HG03571 (cell line): Measurements from ENCODE around the gene SORCS2.

ENCODE experiments used
- ATAC-seq: cut with Tn5 transposase; IDR thresholded peaks from one replicate; pipeline ENCODE4 v1.9.1; 2021; ENCODE audit not compliant: unreplicated experiment

Gene SORCS2

GRCh38 chr4:7319024-7319423 lies 126.7 kb downstream of the SORCS2 start:
- no peak for ATAC-seq

GRCh38 chr4:7320206-7320797 lies 128.0 kb downstream of the SORCS2 start:
- ATAC-seq, result no peak

GRCh38 chr4:7322166-7322991 lies 130.0 kb downstream of the SORCS2 start:
- no peak for ATAC-seq

GRCh38 chr4:7323461-7323871 lies 131.1 kb downstream of the SORCS2 start:
- ATAC-seq, result no peak

- no peak for ATAC-seq
Observed at GRCh38 chr4:7323872-7324650, 131.7 kb downstream of the SORCS2 start.

- ATAC-seq, result no peak
Observed at GRCh38 chr4:7324651-7325121, 132.3 kb downstream of the SORCS2 start.

GRCh38 chr4:7325541-7325940 lies 133.2 kb downstream of the SORCS2 start:
- no peak for ATAC-seq

GRCh38 chr4:7326306-7326692 lies 134.0 kb downstream of the SORCS2 start:
- ATAC-seq, result no peak

GRCh38 chr4:7326693-7327340 lies 134.5 kb downstream of the SORCS2 start:
- no peak for ATAC-seq

- ATAC-seq, result no peak
Observed at GRCh38 chr4:7327341-7327885, 135.1 kb downstream of the SORCS2 start.

- ATAC-seq, result no peak
Observed at GRCh38 chr4:7328162-7328912, 136.0 kb downstream of the SORCS2 start.

- ATAC-seq, result no peak
Observed at GRCh38 chr4:7328913-7329638, 136.7 kb downstream of the SORCS2 start.

GRCh38 chr4:7330031-7330596 lies 137.8 kb downstream of the SORCS2 start:
- ATAC-seq, result no peak

GRCh38 chr4:7330811-7331681 lies 138.7 kb downstream of the SORCS2 start:
- no peak for ATAC-seq

- ATAC-seq, result no peak
Observed at GRCh38 chr4:7331682-7332000, 139.3 kb downstream of the SORCS2 start.

- no peak for ATAC-seq
Observed at GRCh38 chr4:7332216-7333023, 140.1 kb downstream of the SORCS2 start.

GRCh38 chr4:7333024-7333780 lies 140.9 kb downstream of the SORCS2 start:
- no peak for ATAC-seq
